Neuronal stem cell (in vitro differentiated cells): ENCODE data around the gene CLCNKA.
A peak's percentile ranks its signal among the peaks of the same experiment; 100 is the strongest.
"Not testable (repeated sequence)": the region's sequence is repeated elsewhere in the genome, so short reads cannot be mapped to it uniquely, and the experiment has no call there.

ENCODE experiments used
- DNase-seq: peaks from one replicate; pipeline ENCODE4 v3.0.0-alpha.2; 2013; ENCODE audit warnings: low spot score
- H2AFZ ChIP-seq: one replicate; pipeline ENCODE4 v1.6.1; 2013; ENCODE audit warnings: mild to moderate bottlenecking, low read length, inconsistent platforms
- H2AK5ac ChIP-seq: 2 replicates; pipeline ENCODE4 v1.6.1; 2013; ENCODE audit warnings: low read depth, mild to moderate bottlenecking, inconsistent platforms, low read length, moderate library complexity, mixed read lengths
- H2BK120ac ChIP-seq: 2 replicates; pipeline ENCODE4 v1.6.1; 2013; ENCODE audit warnings: low read depth, mild to moderate bottlenecking, inconsistent platforms, low read length, moderate library complexity, mixed read lengths
- H2BK12ac ChIP-seq: one replicate; pipeline ENCODE4 v1.6.1; 2013; ENCODE audit warnings: low read length, inconsistent platforms
- H2BK15ac ChIP-seq: 2 replicates; pipeline ENCODE4 v1.6.1; 2013; ENCODE audit warnings: mild to moderate bottlenecking, low read length, inconsistent platforms, mixed read lengths
- H2BK5ac ChIP-seq: one replicate; pipeline ENCODE4 v1.6.1; 2013; ENCODE audit warnings: inconsistent platforms, mild to moderate bottlenecking, low read length, moderate library complexity
- H3K14ac ChIP-seq: one replicate; pipeline ENCODE4 v1.6.1; 2013; ENCODE audit warnings: low read length, inconsistent platforms
- H3K18ac ChIP-seq: 2 replicates; pipeline ENCODE4 v1.6.1; 2013; ENCODE audit warnings: low read length, inconsistent platforms
- H3K23ac ChIP-seq: 2 replicates; pipeline ENCODE4 v1.6.1; 2013; ENCODE audit warnings: low read depth, mild to moderate bottlenecking, mixed read lengths, low read length, inconsistent platforms; ENCODE audit not compliant: poor library complexity
- H3K27ac ChIP-seq: replicated peaks from 3 replicates; pipeline ENCODE4 v1.5.1; 2013; ENCODE audit warnings: low read length, inconsistent platforms
- H3K27me3 ChIP-seq, 3 experiments: 2 replicates each; pipeline ENCODE4 v1.6.1; 2013; ENCODE audit warnings: low read length in 3 of 3, mild to moderate bottlenecking in 2 of 3, inconsistent platforms in 1 of 3, low read depth in 1 of 3, mixed read lengths in 1 of 3, moderate library complexity in 1 of 3; ENCODE audit not compliant: control insufficient read depth in 3 of 3, insufficient read depth in 3 of 3
- H3K36me3 ChIP-seq, 2 donors: replicated peaks in 1 of 2; 2 replicates each; pipeline ENCODE4 v1.6.1; 2013; ENCODE audit warnings: low read length in 2 of 2; ENCODE audit not compliant: control insufficient read depth in 2 of 2, insufficient read depth in 2 of 2
- H3K4ac ChIP-seq: 2 replicates; pipeline ENCODE4 v1.6.1; 2013; ENCODE audit warnings: inconsistent platforms, mild to moderate bottlenecking, low read length, moderate library complexity
- H3K4me1 ChIP-seq, 2 donors: 1 replicate in 1 of 2; 2 replicates in 1 of 2; pipeline ENCODE4 v1.6.1; 2013; ENCODE audit warnings: low read length in 2 of 2, low read depth in 1 of 2; ENCODE audit not compliant: control insufficient read depth in 2 of 2, insufficient read depth in 1 of 2
- H3K4me2 ChIP-seq: one replicate; pipeline ENCODE4 v1.6.1; 2013; ENCODE audit warnings: mild to moderate bottlenecking, low read length, inconsistent platforms; ENCODE audit not compliant: insufficient read depth, poor library complexity, severe bottlenecking
- H3K4me3 ChIP-seq, 2 donors: 2 replicates each; pipeline ENCODE4 v1.5.1; 2013; ENCODE audit warnings: low read length in 2 of 2, mild to moderate bottlenecking in 2 of 2, inconsistent platforms in 1 of 2, moderate library complexity in 1 of 2
- H3K79me1 ChIP-seq: one replicate; pipeline ENCODE4 v1.6.1; 2013; ENCODE audit warnings: low read depth, mild to moderate bottlenecking, inconsistent platforms, low read length, moderate library complexity
- H3K9ac ChIP-seq: one replicate; pipeline ENCODE4 v1.6.1; 2013; ENCODE audit warnings: mild to moderate bottlenecking, low read depth, low read length, inconsistent platforms; ENCODE audit not compliant: poor library complexity
- H3K9me3 ChIP-seq, 2 donors: replicated peaks in 1 of 2; 2 replicates each; pipeline versions ENCODE3 to v1.6.1; 2013; ENCODE audit warnings: low read length in 2 of 2, mild to moderate bottlenecking in 2 of 2, inconsistent platforms in 1 of 2, low read depth in 1 of 2, mixed read lengths in 1 of 2, moderate library complexity in 1 of 2; ENCODE audit not compliant: control insufficient read depth in 2 of 2, insufficient read depth in 1 of 2
- H4K8ac ChIP-seq: one replicate; pipeline ENCODE4 v1.6.1; 2013; ENCODE audit warnings: low read depth, mild to moderate bottlenecking, inconsistent platforms, low read length, moderate library complexity
- H4K91ac ChIP-seq: one replicate; pipeline ENCODE4 v1.6.1; 2013; ENCODE audit warnings: low read length, low read depth, mild to moderate bottlenecking, inconsistent platforms; ENCODE audit not compliant: poor library complexity
- WGBS, 2 donors: extraction: QIAGEN DNeasy Blood & Tissue Kit; methylation state at CpG; one replicate each; pipeline ENCODE4 v1.1.7; 2013; ENCODE audit warnings: missing lambda C conversion rate in 2 of 2, mixed read lengths in 1 of 2; ENCODE audit not compliant: insufficient read length in 2 of 2, insufficient replicate concordance in 1 of 2; ENCODE audit errors: extremely low coverage in 2 of 2; 5-methylcytosine and 5-hydroxymethylcytosine counted together

CLCNKA gene

GRCh38 chr1:15998929-15999328, 22.9 kb upstream of the CLCNKA start:
- no peak overlapping the region for H3K27ac ChIP-seq
- no peaks in the 10 kb centered on the region for H3K79me1 ChIP-seq
- H3K27me3 ChIP-seq: peaks cover 0 to 11% (median 0%) of the 10 kb centered on the region in 3 experiments
- peaks cover 0 to 2% of the 10 kb centered on the region in 2 donors for H3K4me1 ChIP-seq
- H2BK12ac ChIP-seq: peak overlapping the region; percentile 22
- no peak overlapping the region for H3K23ac ChIP-seq
- no peak overlapping the region for H2AFZ ChIP-seq
- H2BK5ac ChIP-seq: no peak overlapping the region
- H3K4ac ChIP-seq: no peak overlapping the region
- H3K14ac ChIP-seq: no peak overlapping the region
- H3K9ac ChIP-seq: no peak overlapping the region
- H4K91ac ChIP-seq: no peak overlapping the region
- no peak overlapping the region for H2AK5ac ChIP-seq
- DNase-seq: no peak
- H3K4me2 ChIP-seq: no peak overlapping the region
- peak overlapping the region in 1 of 2 donors; percentile 20 for H3K4me3 ChIP-seq
- peak overlapping the region; percentile 58 for H3K18ac ChIP-seq
- H4K8ac ChIP-seq: no peak overlapping the region
- H3K36me3 ChIP-seq: no peaks in the 10 kb centered on the region
- WGBS, 2 donors: no CpG with 5 or more reads among the region's 11 CpGs
- H2BK15ac ChIP-seq: no peak overlapping the region
- H3K9me3 ChIP-seq: no peaks in the 10 kb centered on the region
- no peak overlapping the region for H2BK120ac ChIP-seq

- not testable (repeated sequence) for H3K36me3 ChIP-seq, H3K9ac ChIP-seq, H2BK120ac ChIP-seq, H2BK15ac ChIP-seq, H2BK5ac ChIP-seq, H2AK5ac ChIP-seq, H3K4ac ChIP-seq, H3K79me1 ChIP-seq, H3K4me1 ChIP-seq, DNase-seq, H3K4me3 ChIP-seq, H3K27ac ChIP-seq, H4K8ac ChIP-seq, H3K18ac ChIP-seq, H3K23ac ChIP-seq, H3K14ac ChIP-seq, H4K91ac ChIP-seq, H3K4me2 ChIP-seq, H3K9me3 ChIP-seq, H2AFZ ChIP-seq, H2BK12ac ChIP-seq
- H3K27me3 ChIP-seq: peaks cover 0 to 11% (median 0%) of the 10 kb centered on the region in 3 experiments
- WGBS, 2 donors: no CpG with 5 or more reads among the region's 10 CpGs
Observed at GRCh38 chr1:16001274-16001673, 20.6 kb upstream of the CLCNKA start.

GRCh38 chr1:16005597-16005996, 16.2 kb upstream of the CLCNKA start:
- peaks cover 0 to 2% of the 10 kb centered on the region in 2 donors for H3K4me1 ChIP-seq
- peak overlapping the region; percentile 42 for H2AK5ac ChIP-seq
- H2BK15ac ChIP-seq: no peak overlapping the region
- no peak overlapping the region for H4K8ac ChIP-seq
- H3K9ac ChIP-seq: no peak overlapping the region
- no peak overlapping the region for H2BK5ac ChIP-seq
- H4K91ac ChIP-seq: no peak overlapping the region
- H2AFZ ChIP-seq: no peak overlapping the region
- peaks cover 0 to 5% (median 0%) of the 10 kb centered on the region in 3 experiments for H3K27me3 ChIP-seq
- no peak overlapping the region for H3K27ac ChIP-seq
- DNase-seq: no peak
- H3K4me3 ChIP-seq: no peak overlapping the region
- WGBS, 2 donors: no CpG with 5 or more reads among the region's 5 CpGs
- H2BK12ac ChIP-seq: no peak overlapping the region
- H3K14ac ChIP-seq: no peak overlapping the region
- no peak overlapping the region for H3K23ac ChIP-seq
- H3K79me1 ChIP-seq: no peaks in the 10 kb centered on the region
- H3K4ac ChIP-seq: no peak overlapping the region
- no peak overlapping the region for H3K18ac ChIP-seq
- H2BK120ac ChIP-seq: no peak overlapping the region
- no peaks in the 10 kb centered on the region for H3K36me3 ChIP-seq
- no peaks in the 10 kb centered on the region for H3K9me3 ChIP-seq
- H3K4me2 ChIP-seq: no peak overlapping the region

GRCh38 chr1:16006010-16006409, 15.8 kb upstream of the CLCNKA start:
- Histone ChIP-seq H2BK12ac (no peak overlapping the region), H3K4me2 (no peak overlapping the region), H2AK5ac (peak overlapping the region; percentile 42), H3K79me1 (no peaks in the 10 kb centered on the region), H3K4me3 (no peak overlapping the region), H4K91ac (no peak overlapping the region), H3K27me3 (peaks cover 0 to 8% (median 0%) of the 10 kb centered on the region in 3 experiments), H3K4ac (no peak overlapping the region), H3K23ac (no peak overlapping the region), H4K8ac (no peak overlapping the region), H2BK5ac (no peak overlapping the region), H3K9ac (no peak overlapping the region), H3K18ac (no peak overlapping the region), H2BK120ac (no peak overlapping the region), H2BK15ac (no peak overlapping the region), H2AFZ (no peak overlapping the region), H3K36me3 (no peaks in the 10 kb centered on the region), H3K27ac (no peak overlapping the region), H3K9me3 (no peaks in the 10 kb centered on the region), H3K14ac (no peak overlapping the region), H3K4me1 (peaks cover 0 to 2% of the 10 kb centered on the region in 2 donors)
- DNase-seq: no peak
- no CpG with 5 or more reads among the region's 11 CpGs for WGBS, 2 donors
